ENCODE results near the gene SPATA20. TPM values are rescaled to one million over a fixed set of nuclear protein-coding genes. Genes with fewer than 3 reads are reported as not detected.
A peak's percentile ranks its signal among the peaks of the same experiment; 100 is the strongest.

SPATA20 gene
- total and polyA plus RNA-seq, 4 donors, result 31.5 to 45.9 (median 44.0) TPM

GRCh38 chr17:50529849-50530248 is 17.1 kb upstream of the SPATA20 start:
- Histone ChIP-seq H3K27ac (ENCODE audit: low read depth, low read length) (no peak overlapping the region), H3K36me3 (ENCODE audit: control insufficient read depth, insufficient read depth, low read length) (no peaks in the 10 kb centered on the region), H3K4me1 (ENCODE audit: control insufficient read depth, insufficient read depth, low read length) (peaks cover 31% of the 10 kb centered on the region), H3K27me3 (ENCODE audit: control insufficient read depth, insufficient read depth, low read length) (peaks cover 28% of the 10 kb centered on the region), H3K9me3 (ENCODE audit: control insufficient read depth, insufficient read depth, low read length) (no peaks in the 10 kb centered on the region), H3K4me3 (ENCODE audit: low read depth, low read length) (no peak overlapping the region)
- no peak for DNase-seq (ENCODE audit: low read depth in 4 of 6, low spot score in 6 of 6)
- 91% methylated on average over 7 of the region's 7 CpGs for WGBS (ENCODE audit: insufficient coverage)

GRCh38 chr17:50531428-50532025 is 15.4 kb upstream of the SPATA20 start:
- DNase-seq (ENCODE audit: low read depth in 4 of 6, low spot score in 6 of 6), result no peak
- H3K36me3 ChIP-seq (ENCODE audit: control insufficient read depth, insufficient read depth, low read length), result peaks cover under 1% of the 10 kb centered on the region
- peaks cover 28% of the 10 kb centered on the region for H3K27me3 ChIP-seq (ENCODE audit: control insufficient read depth, insufficient read depth, low read length)
- peaks cover 31% of the 10 kb centered on the region for H3K4me1 ChIP-seq (ENCODE audit: control insufficient read depth, insufficient read depth, low read length)
- H3K27ac ChIP-seq (ENCODE audit: low read depth, low read length), result no peak overlapping the region
- H3K4me3 ChIP-seq (ENCODE audit: low read depth, low read length), result no peak overlapping the region
- no peaks in the 10 kb centered on the region for H3K9me3 ChIP-seq (ENCODE audit: control insufficient read depth, insufficient read depth, low read length)
- WGBS (ENCODE audit: insufficient coverage), result 80% methylated on average over 5 of the region's 6 CpGs

GRCh38 chr17:50532452-50533024 is 14.4 kb upstream of the SPATA20 start, which contains the start of gene EPN3:
TSS of gene EPN3 (plus strand) at chr17:50532735. CDS start at chr17:50536557, 3,822 bp downstream.
- DNase-seq (ENCODE audit: low read depth in 4 of 6, low spot score in 6 of 6), result peak in 1 of 6 donors; percentile 26
- Histone ChIP-seq H3K27ac (ENCODE audit: low read depth, low read length) (no peak within 1 kb of the TSS), H3K4me1 (ENCODE audit: control insufficient read depth, insufficient read depth, low read length) (peaks cover 26% of the 10 kb centered on the region), H3K4me3 (ENCODE audit: low read depth, low read length) (no peak within 1 kb of the TSS), H3K9me3 (ENCODE audit: control insufficient read depth, insufficient read depth, low read length) (no peaks in the 10 kb centered on the region), H3K27me3 (ENCODE audit: control insufficient read depth, insufficient read depth, low read length) (peaks cover 28% of the 10 kb centered on the region), H3K36me3 (ENCODE audit: control insufficient read depth, insufficient read depth, low read length) (peaks cover 6% of the 10 kb centered on the region)
- WGBS (ENCODE audit: insufficient coverage), result 2% methylated on average over 19 of the region's 21 CpGs

GRCh38 chr17:50533185-50533584 is 13.8 kb upstream of the SPATA20 start:
- WGBS (ENCODE audit: insufficient coverage), result 27% methylated on average over 5 of the region's 5 CpGs
- Histone ChIP-seq H3K27ac (ENCODE audit: low read depth, low read length) (no peak overlapping the region), H3K4me3 (ENCODE audit: low read depth, low read length) (no peak overlapping the region), H3K9me3 (ENCODE audit: control insufficient read depth, insufficient read depth, low read length) (no peaks in the 10 kb centered on the region), H3K4me1 (ENCODE audit: control insufficient read depth, insufficient read depth, low read length) (peaks cover 26% of the 10 kb centered on the region), H3K36me3 (ENCODE audit: control insufficient read depth, insufficient read depth, low read length) (peaks cover 11% of the 10 kb centered on the region), H3K27me3 (ENCODE audit: control insufficient read depth, insufficient read depth, low read length) (peaks cover 28% of the 10 kb centered on the region)
- DNase-seq (ENCODE audit: low read depth in 4 of 6, low spot score in 6 of 6), result no peak

- H3K27ac ChIP-seq (ENCODE audit: low read depth, low read length), result no peak overlapping the region
- H3K4me1 ChIP-seq (ENCODE audit: control insufficient read depth, insufficient read depth, low read length), result peaks cover 30% of the 10 kb centered on the region
- WGBS (ENCODE audit: insufficient coverage), result 2% methylated on average over 17 of the region's 17 CpGs
- no peaks in the 10 kb centered on the region for H3K9me3 ChIP-seq (ENCODE audit: control insufficient read depth, insufficient read depth, low read length)
- peak in 2 of 6 donors; percentile 74 to 76 for DNase-seq (ENCODE audit: low read depth in 4 of 6, low spot score in 6 of 6)
- no peak overlapping the region for H3K4me3 ChIP-seq (ENCODE audit: low read depth, low read length)
- peaks cover 13% of the 10 kb centered on the region for H3K36me3 ChIP-seq (ENCODE audit: control insufficient read depth, insufficient read depth, low read length)
- peaks cover 28% of the 10 kb centered on the region for H3K27me3 ChIP-seq (ENCODE audit: control insufficient read depth, insufficient read depth, low read length)
These were observed 13.2 kb upstream of the SPATA20 start for GRCh38 chr17:50533720-50534148.

- WGBS (ENCODE audit: insufficient coverage), result 47% methylated on average over 18 of the region's 24 CpGs
- no peak overlapping the region for H3K27ac ChIP-seq (ENCODE audit: low read depth, low read length)
- peak in 1 of 6 donors; percentile 18 for DNase-seq (ENCODE audit: low read depth in 4 of 6, low spot score in 6 of 6)
- peaks cover 28% of the 10 kb centered on the region for H3K27me3 ChIP-seq (ENCODE audit: control insufficient read depth, insufficient read depth, low read length)
- peaks cover 32% of the 10 kb centered on the region for H3K4me1 ChIP-seq (ENCODE audit: control insufficient read depth, insufficient read depth, low read length)
- H3K4me3 ChIP-seq (ENCODE audit: low read depth, low read length), result no peak overlapping the region
- no peaks in the 10 kb centered on the region for H3K9me3 ChIP-seq (ENCODE audit: control insufficient read depth, insufficient read depth, low read length)
- peaks cover 16% of the 10 kb centered on the region for H3K36me3 ChIP-seq (ENCODE audit: control insufficient read depth, insufficient read depth, low read length)
These were observed 12.6 kb upstream of the SPATA20 start for GRCh38 chr17:50534222-50534978.

GRCh38 chr17:50534979-50535326 is 12.0 kb upstream of the SPATA20 start:
- peaks cover 16% of the 10 kb centered on the region for H3K36me3 ChIP-seq (ENCODE audit: control insufficient read depth, insufficient read depth, low read length)
- WGBS (ENCODE audit: insufficient coverage), result 88% methylated on average over 2 of the region's 2 CpGs
- no peak for DNase-seq (ENCODE audit: low read depth in 4 of 6, low spot score in 6 of 6)
- H3K4me1 ChIP-seq (ENCODE audit: control insufficient read depth, insufficient read depth, low read length), result peaks cover 32% of the 10 kb centered on the region
- no peaks in the 10 kb centered on the region for H3K9me3 ChIP-seq (ENCODE audit: control insufficient read depth, insufficient read depth, low read length)
- no peak overlapping the region for H3K27ac ChIP-seq (ENCODE audit: low read depth, low read length)
- peaks cover 28% of the 10 kb centered on the region for H3K27me3 ChIP-seq (ENCODE audit: control insufficient read depth, insufficient read depth, low read length)
- H3K4me3 ChIP-seq (ENCODE audit: low read depth, low read length), result no peak overlapping the region

GRCh38 chr17:50535407-50535806 is 11.6 kb upstream of the SPATA20 start:
- Histone ChIP-seq H3K36me3 (ENCODE audit: control insufficient read depth, insufficient read depth, low read length) (peaks cover 18% of the 10 kb centered on the region), H3K4me1 (ENCODE audit: control insufficient read depth, insufficient read depth, low read length) (peaks cover 32% of the 10 kb centered on the region), H3K27ac (ENCODE audit: low read depth, low read length) (no peak overlapping the region), H3K4me3 (ENCODE audit: low read depth, low read length) (no peak overlapping the region), H3K9me3 (ENCODE audit: control insufficient read depth, insufficient read depth, low read length) (no peaks in the 10 kb centered on the region), H3K27me3 (ENCODE audit: control insufficient read depth, insufficient read depth, low read length) (peaks cover 28% of the 10 kb centered on the region)
- WGBS (ENCODE audit: insufficient coverage), result 85% methylated on average over 4 of the region's 7 CpGs
- DNase-seq (ENCODE audit: low read depth in 4 of 6, low spot score in 6 of 6), result no peak

- Histone ChIP-seq H3K9me3 (ENCODE audit: control insufficient read depth, insufficient read depth, low read length) (no peaks in the 10 kb centered on the region), H3K4me1 (ENCODE audit: control insufficient read depth, insufficient read depth, low read length) (peaks cover 44% of the 10 kb centered on the region), H3K36me3 (ENCODE audit: control insufficient read depth, insufficient read depth, low read length) (peaks cover 21% of the 10 kb centered on the region), H3K27me3 (ENCODE audit: control insufficient read depth, insufficient read depth, low read length) (peaks cover 18% of the 10 kb centered on the region), H3K27ac (ENCODE audit: low read depth, low read length) (no peak overlapping the region), H3K4me3 (ENCODE audit: low read depth, low read length) (no peak overlapping the region)
- WGBS (ENCODE audit: insufficient coverage), result 98% methylated on average over 27 of the region's 45 CpGs
- no peak for DNase-seq (ENCODE audit: low read depth in 4 of 6, low spot score in 6 of 6)
These were observed 10.0 kb upstream of the SPATA20 start for GRCh38 chr17:50536683-50537646.

Data from spinal cord (tissue), 10 donors.